SK-N-MC (cell line): ENCODE data around the gene CACNA1B.

Experiments
- EZH2 ChIP-seq: fragments of 200-600 bp; sonication (generic); IDR thresholded peaks from one replicate; pipeline ENCODE4 v1.6.1; 2017; ENCODE audit warnings: antibody characterized with exemption
- FOXP2 ChIP-seq: optimal IDR thresholded peaks from 2 replicates; pipeline ENCODE3; 2011; ENCODE audit warnings: mild to moderate bottlenecking, moderate library complexity; ENCODE audit not compliant: insufficient read depth; ENCODE audit errors: extremely low read length, control extremely low read depth
- POLR2AphosphoS5 ChIP-seq: IDR thresholded peaks from 2 replicates; pipeline ENCODE4 v1.6.1; 2012; ENCODE audit warnings: mild to moderate bottlenecking, low read depth, low read length, borderline replicate concordance

- TF ChIP-seq EZH2, result no peak
- no peak for TF ChIP-seq POLR2AphosphoS5
- TF ChIP-seq FOXP2, result no peak
Measured at GRCh38 chr9:137917116-137917515, 39.5 kb downstream of the CACNA1B start.
